Measurements from ENCODE around the gene ZFYVE26. TPM values are rescaled to one million over a fixed set of nuclear protein-coding genes. Genes with fewer than 3 reads are reported as not detected.

ZFYVE26 gene
- total RNA-seq, 1 experiment from 2014 or later: 21.1 TPM

DNA sequence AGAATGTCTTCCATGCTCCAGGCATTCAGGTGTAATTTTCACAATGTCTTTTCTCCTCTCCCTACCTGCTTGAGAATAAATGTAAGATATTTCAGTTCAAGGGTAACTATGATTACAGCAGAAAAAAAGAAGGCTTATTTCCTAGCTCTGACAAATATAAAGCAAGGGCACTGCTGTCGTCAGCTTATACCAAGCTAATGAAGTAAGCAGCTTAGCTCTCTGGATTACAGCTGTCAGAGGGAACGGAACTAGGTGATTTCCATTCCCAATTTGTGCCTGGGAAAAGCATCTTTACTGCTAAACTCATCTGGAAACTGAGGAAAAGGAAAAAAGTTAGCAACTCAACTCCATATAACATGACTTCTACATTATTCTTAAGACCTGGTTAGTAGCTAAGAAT lies 56.5 kb downstream of the ZFYVE26 start:
- ChIA-PET POLR2A (ENCODE audit: unreplicated experiment) (interaction anchor here (0.6 kb wide), 1 partner anchor 125 kb away, joined by 3 read pairs; no protein-coding TSS in a partner anchor), CTCF (no interaction called here)
- Histone ChIP-seq H3K9ac (ENCODE audit: low read length) (no peak overlapping the region), H4K20me1 (ENCODE audit: low read length) (no peaks in the 10 kb centered on the region), H3K36me3 (ENCODE audit: low read depth, low read length) (peaks cover 21% of the 10 kb centered on the region), H3K4me3 (ENCODE audit: low read length) (no peak overlapping the region), H3K4me1 (ENCODE audit: insufficient read depth, low read length) (peaks cover 25% of the 10 kb centered on the region), H3K9me2 (replicated peaks; ENCODE audit: low read length) (no peaks in the 10 kb centered on the region), H3K27me3 (ENCODE audit: low read length) (no peaks in the 10 kb centered on the region), H3K79me2 (ENCODE audit: low read length) (no peaks in the 10 kb centered on the region), H3K4me2 (ENCODE audit: low read length) (no peak overlapping the region), H3K27ac (ENCODE audit: low read length) (no peak overlapping the region), H3F3A (ENCODE audit: low read length, unreplicated experiment) (no peaks in the 10 kb centered on the region), H2AFZ (ENCODE audit: low read length) (no peak overlapping the region), H3K9me3 (ENCODE audit: low read length) (no peaks in the 10 kb centered on the region)
- DNase-seq: no peak
- no peak for ATAC-seq
- intact Hi-C loops (cut with micrococcal nuclease): no loop called here
- TF ChIP-seq EZH2 (IDR thresholded peaks at IDR 0.05; ENCODE audit: low read length, unreplicated experiment) (no peak), EZH2phosphoT487 (IDR thresholded peaks at IDR 0.05; ENCODE audit: borderline replicate concordance, low read length) (no peak)
- TF ChIP-seq, protein P1, sequence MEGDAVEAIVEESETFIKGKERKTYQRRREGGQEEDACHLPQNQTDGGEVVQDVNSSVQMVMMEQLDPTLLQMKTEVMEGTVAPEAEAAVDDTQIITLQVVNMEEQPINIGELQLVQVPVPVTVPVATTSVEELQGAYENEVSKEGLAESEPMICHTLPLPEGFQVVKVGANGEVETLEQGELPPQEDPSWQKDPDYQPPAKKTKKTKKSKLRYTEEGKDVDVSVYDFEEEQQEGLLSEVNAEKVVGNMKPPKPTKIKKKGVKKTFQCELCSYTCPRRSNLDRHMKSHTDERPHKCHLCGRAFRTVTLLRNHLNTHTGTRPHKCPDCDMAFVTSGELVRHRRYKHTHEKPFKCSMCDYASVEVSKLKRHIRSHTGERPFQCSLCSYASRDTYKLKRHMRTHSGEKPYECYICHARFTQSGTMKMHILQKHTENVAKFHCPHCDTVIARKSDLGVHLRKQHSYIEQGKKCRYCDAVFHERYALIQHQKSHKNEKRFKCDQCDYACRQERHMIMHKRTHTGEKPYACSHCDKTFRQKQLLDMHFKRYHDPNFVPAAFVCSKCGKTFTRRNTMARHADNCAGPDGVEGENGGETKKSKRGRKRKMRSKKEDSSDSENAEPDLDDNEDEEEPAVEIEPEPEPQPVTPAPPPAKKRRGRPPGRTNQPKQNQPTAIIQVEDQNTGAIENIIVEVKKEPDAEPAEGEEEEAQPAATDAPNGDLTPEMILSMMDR (conservative IDR thresholded peaks at IDR 0.05; ENCODE audit: low read depth, low read length): no peak
- BruUV-seq (replicated peaks): no TSS peak

DNA sequence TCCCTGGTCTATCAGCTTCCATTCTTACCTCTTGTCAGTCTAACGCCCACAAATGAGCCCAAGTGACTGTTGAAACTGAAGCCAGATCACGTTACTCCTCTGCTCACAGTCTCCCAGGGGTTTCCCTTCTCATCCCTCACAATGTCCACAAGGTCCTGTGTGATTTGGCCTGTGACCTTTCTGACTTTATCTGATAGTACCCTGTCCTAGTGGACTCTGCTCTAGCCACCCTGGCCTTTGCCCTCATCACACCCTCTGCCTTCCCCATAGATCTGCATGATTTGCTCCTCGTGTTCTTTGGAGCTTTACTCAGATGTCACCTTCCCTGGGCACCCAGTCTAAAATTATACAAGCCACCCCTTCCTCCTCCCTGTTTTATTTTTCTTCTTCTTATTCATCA lies 59.2 kb downstream of the ZFYVE26 start:
- Histone ChIP-seq H3K9me2 (replicated peaks; ENCODE audit: low read length) (no peaks in the 10 kb centered on the region), H3K27me3 (ENCODE audit: low read length) (no peaks in the 10 kb centered on the region), H3K9ac (ENCODE audit: low read length) (no peak overlapping the region), H4K20me1 (ENCODE audit: low read length) (no peaks in the 10 kb centered on the region), H2AFZ (ENCODE audit: low read length) (no peak overlapping the region), H3K4me3 (ENCODE audit: low read length) (no peak overlapping the region), H3K4me2 (ENCODE audit: low read length) (no peak overlapping the region), H3K9me3 (ENCODE audit: low read length) (no peaks in the 10 kb centered on the region), H3K36me3 (ENCODE audit: low read depth, low read length) (peaks cover 23% of the 10 kb centered on the region; the same call in 1 of the 2 replicates), H3F3A (ENCODE audit: low read length, unreplicated experiment) (no peaks in the 10 kb centered on the region), H3K27ac (ENCODE audit: low read length) (no peak overlapping the region), H3K4me1 (ENCODE audit: insufficient read depth, low read length) (no peaks in the 10 kb centered on the region), H3K79me2 (ENCODE audit: low read length) (no peaks in the 10 kb centered on the region)
- ChIA-PET POLR2A (ENCODE audit: unreplicated experiment) (no interaction called here), CTCF (no interaction called here)
- intact Hi-C loops (cut with micrococcal nuclease): no loop called here
- TF ChIP-seq EZH2phosphoT487 (IDR thresholded peaks at IDR 0.05; ENCODE audit: borderline replicate concordance, low read length) (no peak), EZH2 (IDR thresholded peaks at IDR 0.05; ENCODE audit: low read length, unreplicated experiment) (no peak)
- TF ChIP-seq, protein P1 (conservative IDR thresholded peaks at IDR 0.05; ENCODE audit: low read depth, low read length): no peak
- no TSS peak for BruUV-seq (replicated peaks)
- no peak for DNase-seq
- no peak for ATAC-seq

DNA sequence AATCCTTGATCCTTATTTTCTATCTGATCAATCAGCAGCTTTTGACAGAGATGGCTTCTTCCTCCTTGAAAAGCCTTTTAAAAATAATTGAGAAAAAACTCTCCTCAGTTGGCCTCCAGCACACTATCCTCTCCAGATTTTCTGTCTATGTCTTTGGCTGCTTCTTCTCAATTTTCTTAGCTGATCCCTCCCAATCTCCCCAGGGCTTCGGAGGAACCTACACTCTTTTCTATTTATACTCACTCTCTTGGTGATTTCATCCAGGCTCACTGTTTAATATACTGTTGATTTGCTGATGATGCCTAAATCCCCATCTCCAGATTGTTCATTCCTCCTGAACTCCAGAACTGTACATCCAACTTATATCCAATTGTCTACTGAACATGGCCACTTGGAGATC lies 59.9 kb downstream of the ZFYVE26 start:
- no peak overlapping the region for H2AFZ ChIP-seq (ENCODE audit: low read length)
- BruUV-seq (replicated peaks): no TSS peak
- POLR2A ChIA-PET (ENCODE audit: unreplicated experiment): no interaction called here
- TF ChIP-seq EZH2 (IDR thresholded peaks at IDR 0.05; ENCODE audit: low read length, unreplicated experiment): no peak
- no peak for TF ChIP-seq EZH2phosphoT487 (IDR thresholded peaks at IDR 0.05; ENCODE audit: borderline replicate concordance, low read length)
- TF ChIP-seq, protein P1 (conservative IDR thresholded peaks at IDR 0.05; ENCODE audit: low read depth, low read length): no peak
- CTCF ChIA-PET: no interaction called here
- H4K20me1 ChIP-seq (ENCODE audit: low read length): no peaks in the 10 kb centered on the region
- no peak overlapping the region for H3K27ac ChIP-seq (ENCODE audit: low read length)
- no peaks in the 10 kb centered on the region for H3K27me3 ChIP-seq (ENCODE audit: low read length)
- H3K4me3 ChIP-seq (ENCODE audit: low read length): no peak overlapping the region
- H3K4me2 ChIP-seq (ENCODE audit: low read length): no peak overlapping the region
- DNase-seq (no peak), ATAC-seq (no peak)
- H3K4me1 ChIP-seq (ENCODE audit: insufficient read depth, low read length): no peaks in the 10 kb centered on the region
- H3K79me2 ChIP-seq (ENCODE audit: low read length): no peaks in the 10 kb centered on the region
- H3K9ac ChIP-seq (ENCODE audit: low read length): no peak overlapping the region
- H3K9me2 ChIP-seq (replicated peaks; ENCODE audit: low read length): no peaks in the 10 kb centered on the region
- intact Hi-C loops (cut with micrococcal nuclease): no loop called here
- no peaks in the 10 kb centered on the region for H3F3A ChIP-seq (ENCODE audit: low read length, unreplicated experiment)
- H3K36me3 ChIP-seq (ENCODE audit: low read depth, low read length): peaks cover 25% of the 10 kb centered on the region; the same call in 1 of the 2 replicates
- no peaks in the 10 kb centered on the region for H3K9me3 ChIP-seq (ENCODE audit: low read length)
